H54 (cell line): Measurements from ENCODE around the gene CLEC2L.

ENCODE experiments used
- DNase-seq: peaks from one replicate; pipeline ENCODE4 v3.0.0; 2011; ENCODE audit warnings: low spot score, mixed read lengths; ENCODE audit not compliant: insufficient read length
- FAIRE-seq: peaks from 3 replicates; lab custom pipeline; 2011; peaks lifted over from hg19 to GRCh38; lab: Jason Lieb, UNC
- POLR2A ChIP-seq: IDR thresholded peaks from 2 replicates; pipeline ENCODE4 v1.6.1; 2011; ENCODE audit warnings: low read depth, mild to moderate bottlenecking, low read length

The CLEC2L gene

DNA sequence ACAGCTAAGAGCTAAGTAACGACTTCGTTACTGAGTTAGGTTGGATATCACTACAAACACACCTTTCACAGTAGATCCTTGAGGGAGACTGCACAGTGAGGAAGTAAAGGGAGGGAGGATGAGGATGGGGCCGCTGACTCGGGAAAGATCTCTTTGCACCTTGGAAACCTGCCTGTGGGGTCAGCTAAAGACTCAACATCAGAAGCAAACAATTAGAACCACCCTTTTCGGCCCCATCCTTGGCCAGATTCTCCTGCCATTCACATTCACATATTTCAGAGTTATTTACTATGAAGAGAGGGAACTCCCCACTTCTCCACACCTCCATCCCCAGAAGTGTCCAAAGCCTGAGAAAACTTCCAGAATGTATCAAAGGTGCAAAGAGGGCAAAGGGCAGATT lies 47.1 kb downstream of the CLEC2L start:
- DNase-seq = no peak
- FAIRE-seq = no peak
- no peak for TF ChIP-seq POLR2A

DNA sequence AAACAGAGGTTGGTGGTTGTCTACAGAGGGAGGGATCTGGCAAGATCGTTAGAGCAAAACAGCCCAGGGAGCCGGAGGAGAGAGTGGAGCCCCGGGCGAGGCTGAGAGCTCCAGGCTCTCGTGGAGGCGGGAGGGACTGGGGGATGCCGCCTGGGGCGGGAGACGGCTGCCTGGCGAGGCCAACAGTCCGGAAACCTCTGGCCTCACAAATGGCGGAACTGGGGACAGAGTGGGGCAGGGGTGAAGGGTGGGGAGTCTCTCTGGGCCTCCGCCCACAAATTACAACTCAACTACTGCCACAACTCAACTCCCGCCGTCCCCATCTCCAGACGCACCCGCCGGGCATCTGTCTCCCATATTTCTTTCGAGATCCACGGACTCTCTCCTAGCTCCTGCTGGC lies 47.7 kb downstream of the CLEC2L start:
- no peak for FAIRE-seq
- no peak for TF ChIP-seq POLR2A
- DNase-seq = no peak

DNA sequence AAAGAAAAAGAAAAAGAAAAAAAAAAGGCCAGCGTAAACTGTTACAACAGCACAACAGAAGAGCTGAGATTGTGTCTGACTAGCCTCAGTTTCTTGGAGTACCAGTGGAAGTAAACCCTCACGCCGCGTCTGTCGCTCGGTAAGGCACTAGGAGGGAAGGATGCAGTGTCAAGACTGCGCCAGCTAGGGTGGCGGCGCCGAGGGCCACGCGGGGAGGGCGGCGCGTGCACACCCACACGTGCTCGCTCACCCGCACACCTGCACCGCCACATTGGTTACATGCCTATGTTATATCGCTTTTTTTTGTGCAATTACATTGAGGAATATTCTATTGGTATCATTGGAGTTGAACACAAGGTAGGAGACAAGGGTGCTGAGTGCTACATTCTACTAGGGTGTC lies 48.2 kb downstream of the CLEC2L start:
- TF ChIP-seq POLR2A = no peak
- DNase-seq (no peak), FAIRE-seq (no peak)

DNA sequence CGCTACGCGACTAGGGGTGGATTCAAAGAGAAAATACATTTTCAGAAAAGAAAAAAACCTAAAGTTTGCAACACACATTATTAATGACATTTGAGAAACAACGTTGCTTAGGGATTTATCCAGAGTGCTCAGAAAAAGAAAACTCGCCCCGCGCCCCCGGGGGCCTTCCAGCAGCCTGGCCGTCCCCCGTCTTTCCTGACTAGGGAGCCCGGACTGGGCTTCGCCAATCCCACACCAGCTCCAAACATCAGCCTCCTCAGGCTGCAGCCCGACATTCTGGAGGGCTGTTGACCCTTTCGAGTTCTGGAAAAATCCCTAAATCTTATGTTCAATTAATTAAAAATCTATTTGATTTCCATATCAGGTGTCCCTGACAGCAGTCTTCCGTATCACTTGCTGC lies 48.6 kb downstream of the CLEC2L start:
- DNase-seq (no peak), FAIRE-seq (no peak)
- no peak for TF ChIP-seq POLR2A

DNA sequence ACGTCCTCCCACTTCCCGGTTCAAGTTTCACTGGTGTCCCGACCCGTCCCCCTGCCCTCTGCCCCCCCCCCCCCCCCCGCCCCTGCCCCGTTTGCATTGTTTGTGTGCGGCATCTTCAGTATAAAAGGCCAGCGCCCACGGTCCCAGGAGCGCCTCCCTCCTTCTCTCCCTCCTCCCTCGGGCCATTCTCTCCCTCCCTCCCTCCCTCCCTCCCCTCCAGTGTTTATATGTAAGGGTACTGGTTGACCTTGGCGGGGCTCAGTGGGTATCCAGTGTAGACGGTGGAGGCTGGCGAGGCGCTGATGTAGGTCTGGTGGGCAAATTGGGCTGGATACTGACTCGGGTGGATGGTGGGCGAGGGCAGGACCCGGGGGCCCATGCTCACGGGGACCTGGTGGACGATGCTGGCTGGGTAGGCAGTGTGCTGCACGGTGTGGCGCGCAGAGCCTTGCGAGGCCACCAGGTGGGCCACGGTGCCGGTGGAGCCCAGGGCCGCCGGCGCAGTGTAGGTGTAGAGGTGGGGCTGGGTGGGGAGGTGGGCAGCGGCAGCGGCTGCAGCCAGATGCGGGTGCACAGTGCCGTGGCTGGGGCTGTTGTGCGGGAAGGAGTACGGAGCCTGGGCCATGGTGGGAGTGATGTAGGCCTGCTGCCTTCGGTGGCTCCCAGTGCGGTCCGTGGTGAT lies 49.4 kb downstream of the CLEC2L start:
- FAIRE-seq (no peak), DNase-seq (no peak)
- TF ChIP-seq POLR2A = no peak

DNA sequence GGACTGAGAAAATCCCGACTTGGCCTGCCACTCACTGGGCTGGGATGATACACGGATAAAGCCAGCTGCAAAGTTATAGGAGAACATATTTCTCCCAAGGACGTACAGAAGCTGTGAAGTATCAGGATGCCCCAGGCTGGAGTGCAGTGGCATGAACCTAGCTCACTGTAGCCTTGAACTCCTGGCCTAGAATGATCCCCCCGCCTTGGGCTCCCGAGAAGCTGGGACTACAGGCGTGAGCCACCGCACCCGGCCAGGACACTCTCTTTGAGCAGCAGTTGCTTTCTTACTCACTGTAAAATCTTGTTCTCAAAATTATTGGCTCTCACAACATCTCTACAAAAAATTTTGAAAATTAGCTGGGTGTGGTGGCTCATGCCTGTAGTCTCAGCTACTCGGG lies 50.4 kb downstream of the CLEC2L start:
- DNase-seq = no peak
- no peak for TF ChIP-seq POLR2A
- FAIRE-seq = no peak

DNA sequence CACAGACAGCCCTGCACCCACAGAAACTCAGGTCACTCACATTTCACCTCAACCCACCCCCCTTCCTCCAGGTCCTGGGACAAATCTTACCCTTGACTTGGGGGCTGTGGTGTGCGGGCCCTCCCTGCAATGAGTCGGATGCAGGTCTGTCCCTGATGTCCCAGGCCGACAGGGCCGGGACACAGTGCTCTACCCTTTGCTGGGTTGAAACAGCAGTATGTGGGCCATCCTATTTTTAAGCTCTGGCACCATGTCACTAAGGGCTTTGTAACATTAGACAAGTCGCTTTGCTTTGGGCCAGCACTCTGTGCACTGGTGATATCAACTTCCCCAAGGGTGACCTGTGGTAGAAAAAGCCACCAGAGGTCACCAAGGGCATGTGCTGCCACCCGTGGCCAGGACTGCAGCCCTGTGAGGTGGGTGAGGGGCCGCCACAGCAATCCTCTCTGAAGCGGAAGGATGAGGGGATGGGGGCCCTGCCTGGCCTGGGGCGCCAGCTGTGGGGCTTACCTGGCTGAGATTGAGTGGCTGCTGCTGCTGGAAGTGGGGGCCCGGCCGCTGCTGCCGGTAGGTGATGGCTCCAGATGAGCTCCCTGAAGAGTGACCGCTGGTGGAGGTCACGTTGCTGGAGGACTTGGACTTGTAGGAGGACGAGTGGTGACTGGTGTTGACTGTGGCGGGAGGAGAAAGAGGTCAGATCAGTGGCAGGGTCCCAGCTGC lies 51.3 kb downstream of the CLEC2L start:
- no peak for TF ChIP-seq POLR2A
- FAIRE-seq (no peak), DNase-seq (no peak)

DNA sequence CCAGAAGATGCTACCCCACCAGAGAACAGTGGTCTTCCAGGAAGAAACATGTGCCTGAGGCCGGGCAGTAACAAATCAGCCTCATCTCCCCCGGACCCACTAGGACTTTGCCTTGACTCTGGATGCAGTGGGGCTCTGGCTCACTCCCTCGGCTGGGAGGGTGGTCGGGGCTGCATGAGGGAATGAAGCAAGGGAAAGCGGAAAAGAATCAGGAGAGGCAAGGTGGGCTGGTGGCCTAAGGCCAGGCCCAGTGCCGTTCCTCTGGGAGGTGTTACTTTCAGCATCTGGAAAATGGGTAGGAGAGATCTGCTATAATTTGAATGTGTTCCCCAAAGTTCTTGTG lies 51.8 kb downstream of the CLEC2L start:
- FAIRE-seq (no peak), DNase-seq (no peak)
- TF ChIP-seq POLR2A = no peak

DNA sequence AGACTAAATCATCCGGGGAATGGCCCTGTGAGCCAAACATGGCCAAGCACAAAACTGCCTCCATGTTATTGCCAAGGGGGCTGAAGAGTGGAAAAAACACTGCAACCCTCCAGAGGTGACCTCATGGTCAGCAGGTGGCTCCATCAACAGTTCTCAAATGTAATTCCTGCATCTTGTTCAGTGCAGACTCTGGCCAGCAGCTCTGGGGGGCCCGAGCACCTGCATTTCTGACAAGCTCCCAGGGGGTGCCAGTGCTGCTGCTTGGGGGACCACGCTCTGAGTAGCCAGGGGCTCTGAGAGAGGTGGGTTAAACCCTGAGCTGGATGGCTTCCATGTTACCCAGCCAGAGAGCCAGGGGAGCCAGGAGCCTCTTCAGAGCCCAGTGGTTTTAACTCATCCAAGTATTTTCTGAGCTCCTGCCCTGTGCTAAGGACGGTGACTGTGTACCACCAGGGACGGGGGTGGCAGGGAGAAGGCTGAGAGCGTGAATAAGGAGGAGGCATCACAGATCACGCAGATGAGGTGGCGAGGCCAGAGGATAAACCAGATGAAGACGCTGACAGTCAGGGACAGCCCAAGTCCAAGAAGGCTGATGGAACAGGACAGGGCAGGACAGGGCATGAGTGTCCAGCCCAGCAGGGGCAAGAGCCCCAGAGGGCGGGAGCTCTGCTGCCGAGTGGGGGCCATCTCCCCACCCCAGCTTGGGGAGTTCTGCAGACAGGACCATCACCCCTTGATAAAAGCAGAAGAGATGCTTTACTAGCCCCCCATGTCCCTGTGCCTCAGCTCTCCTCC lies 52.9 kb downstream of the CLEC2L start:
- DNase-seq (no peak), FAIRE-seq (no peak)
- TF ChIP-seq POLR2A = no peak

DNA sequence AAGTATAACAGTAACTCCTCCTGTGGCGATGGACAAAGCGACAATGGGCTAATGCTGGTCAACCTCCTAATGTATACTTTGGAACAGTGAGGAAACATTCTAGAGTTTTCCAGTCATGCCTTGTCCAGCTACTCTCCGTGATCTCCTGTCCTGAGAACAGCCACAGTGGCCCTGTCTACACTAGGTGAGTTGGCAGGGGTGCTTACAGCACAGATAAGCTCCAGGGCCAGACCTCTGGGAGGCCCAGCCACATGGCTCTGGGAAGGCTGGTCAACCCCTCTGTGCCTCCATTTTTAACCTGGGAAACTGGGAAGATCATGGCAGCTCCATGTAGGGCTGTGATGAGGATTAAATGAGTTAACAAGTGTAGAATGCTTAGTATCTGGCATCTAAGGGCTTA lies 57.0 kb downstream of the CLEC2L start:
- no peak for FAIRE-seq
- TF ChIP-seq POLR2A = no peak
- DNase-seq = no peak

DNA sequence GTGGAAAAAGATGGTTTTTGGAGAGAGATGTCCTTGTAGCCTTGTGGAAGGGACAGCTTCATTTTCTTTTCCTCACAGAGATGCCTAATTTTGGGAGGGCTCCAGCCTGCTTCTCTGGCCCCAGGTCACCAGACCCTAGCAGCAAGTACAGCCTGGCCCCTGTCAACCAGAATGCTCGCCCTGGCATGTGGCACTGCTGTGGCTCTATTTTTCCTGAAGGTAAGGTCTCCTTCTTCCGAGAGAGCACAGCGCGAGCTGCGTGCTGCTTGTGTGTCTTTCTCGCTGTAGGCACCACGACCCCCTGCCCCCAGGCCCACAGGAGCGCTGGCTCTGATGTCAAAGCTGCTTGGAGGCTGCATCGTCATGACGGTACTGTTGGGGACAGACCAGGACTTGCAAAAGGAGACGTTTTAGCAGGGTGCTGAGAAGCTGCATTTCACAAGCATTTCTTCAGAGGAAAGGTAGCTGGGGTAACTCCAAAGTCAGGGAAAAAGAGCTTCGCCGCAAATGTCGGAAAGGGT lies 58.7 kb downstream of the CLEC2L start:
- no peak for FAIRE-seq
- no peak for DNase-seq
- TF ChIP-seq POLR2A = no peak

DNA sequence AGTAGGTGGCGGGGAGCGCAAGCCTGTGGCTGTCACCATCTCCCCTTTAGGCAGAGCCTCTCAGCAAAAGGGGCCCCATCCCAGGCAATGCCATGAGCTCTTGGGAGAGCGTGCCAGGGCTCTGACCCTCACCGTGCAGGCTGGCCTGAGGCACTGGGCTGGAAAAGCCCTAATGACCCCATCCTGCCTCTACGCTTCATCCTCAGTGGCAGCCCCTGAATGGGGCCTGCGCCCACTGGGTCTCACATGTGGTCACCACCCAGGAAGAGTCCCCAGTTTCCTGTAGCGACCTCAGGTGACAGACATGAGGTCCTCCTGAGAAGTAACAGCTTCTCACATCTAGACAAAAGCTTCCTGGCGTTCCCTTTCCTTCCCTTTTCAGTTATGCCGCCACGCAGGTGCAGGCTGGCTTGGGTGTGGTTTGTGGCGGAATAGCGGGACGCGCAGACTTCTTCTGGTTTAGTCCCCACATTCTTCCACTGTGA lies 59.2 kb downstream of the CLEC2L start:
- FAIRE-seq = no peak
- TF ChIP-seq POLR2A = no peak
- no peak for DNase-seq

DNA sequence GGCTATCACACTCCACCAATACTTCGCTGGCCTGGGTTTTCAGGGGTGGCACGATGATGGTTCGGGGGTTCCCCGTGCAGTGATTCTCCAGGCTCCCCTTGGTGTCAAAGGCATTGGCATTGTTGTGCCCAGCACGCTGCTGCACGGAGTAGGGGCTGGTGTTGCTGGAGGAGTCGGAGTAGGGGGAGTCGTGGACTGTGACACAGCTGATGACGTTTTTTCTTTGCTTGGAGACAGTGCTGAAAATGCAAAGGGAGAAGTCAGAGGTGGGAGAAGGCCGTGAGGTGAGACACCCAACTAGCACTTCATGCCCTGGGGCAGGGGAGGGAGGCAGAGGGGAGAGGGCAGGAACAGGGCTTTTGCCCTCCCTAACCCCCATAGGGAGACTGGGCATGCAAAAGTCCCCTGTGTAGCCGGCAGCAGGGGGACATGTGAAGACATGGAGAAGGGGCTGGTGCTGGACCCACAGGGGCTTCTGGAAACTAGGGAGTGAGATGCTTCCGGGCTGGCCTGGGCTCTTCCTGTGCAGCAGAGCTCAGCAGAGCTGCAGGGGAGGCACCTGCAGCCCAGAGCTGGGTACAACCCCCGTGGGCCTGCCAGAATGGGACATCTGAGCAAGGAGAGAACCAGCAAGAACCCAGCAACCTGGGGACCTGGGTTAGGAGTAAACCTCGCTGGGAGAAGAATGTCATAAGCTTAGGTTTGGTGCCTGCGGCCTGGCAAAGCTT lies 60.5 kb downstream of the CLEC2L start:
- DNase-seq (no peak), FAIRE-seq (no peak)
- no peak for TF ChIP-seq POLR2A
